ENCODE data around the gene GHRH. TPM values are rescaled to one million over a fixed set of nuclear protein-coding genes. Genes with fewer than 3 reads are reported as not detected.

The GHRH gene
- polyA plus RNA-seq, 2 of the 4 experiments (the other 2 are of a cell fraction), result not detected

- H3K4me1 ChIP-seq, result no peaks in the 10 kb centered on the region
- WGBS (ENCODE audit: missing lambda C conversion rate), result 65% methylated on average over 8 of the region's 8 CpGs
- H3K4me2 ChIP-seq, result no peak overlapping the region
- DNase-seq (ENCODE audit: low read depth in 1 of 2, low spot score in 1 of 2) (no peak), FAIRE-seq (no peak), ATAC-seq (no peak)
- POLR2A ChIA-PET, result no interaction called here
- no peak overlapping the region for H3K27ac ChIP-seq
- H3K4me3 ChIP-seq, result no peak overlapping the region
- CTCF ChIA-PET, result interaction anchor here (1.0 kb wide), 1 partner anchor 271 kb away, joined by 4 read pairs; no protein-coding TSS in a partner anchor
- TF ChIP-seq TP53 (CRISPR knock-in tag; IDR thresholded peaks at IDR 0.05), result no peak
- no peak for TF ChIP-seq USF2 (IDR thresholded peaks at IDR 0.05)
- no peak for TF ChIP-seq SREBF2 (IDR thresholded peaks at IDR 0.05)
- TF ChIP-seq KDM1A (IDR thresholded peaks at IDR 0.05; ENCODE audit: low read depth), result no peak
- no peak for TF ChIP-seq HDAC2 (IDR thresholded peaks at IDR 0.05)
- TF ChIP-seq POLR2A (IDR thresholded peaks at IDR 0.05; ENCODE audit: low read length), result no peak
- TF ChIP-seq SMC3 (IDR thresholded peaks at IDR 0.05), result no peak
- no peaks in the 10 kb centered on the region for H3K9me3 ChIP-seq
These were observed 891 bp upstream of the GHRH start for GRCh38 chr20:37262505-37262904.

DNA sequence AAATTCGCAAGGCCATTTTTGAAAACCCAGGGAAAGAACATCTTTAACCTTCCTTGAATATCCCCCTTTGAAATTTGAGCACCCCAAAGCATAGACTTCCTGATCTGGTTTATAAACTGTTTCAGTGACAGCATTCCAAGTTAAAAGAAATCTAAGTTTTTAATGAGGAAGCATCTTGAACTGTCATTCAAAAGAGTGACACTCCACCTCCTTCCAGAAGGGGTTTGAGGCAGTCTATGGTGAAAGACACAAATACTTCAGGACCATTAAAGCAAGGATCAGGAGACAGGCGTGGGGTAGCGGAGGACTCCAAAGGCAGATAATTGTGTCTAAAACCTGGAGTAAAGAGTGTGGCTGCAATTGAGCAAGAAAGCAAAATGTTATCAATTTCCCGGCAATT, 691 bp downstream of the GHRH start:
- 67% methylated on average over 4 of the region's 4 CpGs for WGBS (ENCODE audit: missing lambda C conversion rate)
- no peaks in the 10 kb centered on the region for H3K4me1 ChIP-seq
- FAIRE-seq (no peak), ATAC-seq (no peak), DNase-seq (ENCODE audit: low read depth in 1 of 2, low spot score in 1 of 2) (no peak)
- ChIA-PET CTCF (interaction anchor here (0.8 to 3.1 kb wide), 4 partner anchors 9 to 274 kb away, joined by 3 to 27 read pairs (median 10); no protein-coding TSS in a partner anchor), POLR2A (no interaction called here)
- H3K27ac ChIP-seq, result no peak overlapping the region
- TF ChIP-seq HDAC2 (IDR thresholded peaks at IDR 0.05) (no peak), BHLHE40 (IDR thresholded peaks at IDR 0.05; ENCODE audit: low read depth, low read length) (no peak), ESRRA (IDR thresholded peaks at IDR 0.05; ENCODE audit: borderline replicate concordance, low read length) (no peak), HMGXB4 (CRISPR knock-in tag; IDR thresholded peaks at IDR 0.05; ENCODE audit: borderline replicate concordance) (no peak), E2F6 (IDR thresholded peaks at IDR 0.05; ENCODE audit: borderline replicate concordance, low read depth) (no peak), RFX5 (IDR thresholded peaks at IDR 0.05) (no peak), SREBF2 (IDR thresholded peaks at IDR 0.05) (no peak), SMC3 (IDR thresholded peaks at IDR 0.05) (no peak), HOXA7 (CRISPR knock-in tag; IDR thresholded peaks at IDR 0.05) (no peak), TP53 (CRISPR knock-in tag; IDR thresholded peaks at IDR 0.05) (no peak), JUN (IDR thresholded peaks at IDR 0.05) (no peak), ZNF302 (CRISPR knock-in tag; IDR thresholded peaks at IDR 0.05) (no peak), NR3C1 (IDR thresholded peaks at IDR 0.05) (no peak), FOSB (CRISPR knock-in tag; IDR thresholded peaks at IDR 0.05) (no peak), RCOR1 (IDR thresholded peaks at IDR 0.05; ENCODE audit: low read depth, low read length) (no peak), EHMT2 (IDR thresholded peaks at IDR 0.05; ENCODE audit: low read depth) (no peak)
- TF ChIP-seq, protein P1, sequence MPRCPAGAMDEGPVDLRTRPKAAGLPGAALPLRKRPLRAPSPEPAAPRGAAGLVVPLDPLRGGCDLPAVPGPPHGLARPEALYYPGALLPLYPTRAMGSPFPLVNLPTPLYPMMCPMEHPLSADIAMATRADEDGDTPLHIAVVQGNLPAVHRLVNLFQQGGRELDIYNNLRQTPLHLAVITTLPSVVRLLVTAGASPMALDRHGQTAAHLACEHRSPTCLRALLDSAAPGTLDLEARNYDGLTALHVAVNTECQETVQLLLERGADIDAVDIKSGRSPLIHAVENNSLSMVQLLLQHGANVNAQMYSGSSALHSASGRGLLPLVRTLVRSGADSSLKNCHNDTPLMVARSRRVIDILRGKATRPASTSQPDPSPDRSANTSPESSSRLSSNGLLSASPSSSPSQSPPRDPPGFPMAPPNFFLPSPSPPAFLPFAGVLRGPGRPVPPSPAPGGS (IDR thresholded peaks at IDR 0.05), result no peak
- no peak overlapping the region for H3K4me2 ChIP-seq
- no peaks in the 10 kb centered on the region for H3K9me3 ChIP-seq
- no peak overlapping the region for H3K4me3 ChIP-seq

DNA sequence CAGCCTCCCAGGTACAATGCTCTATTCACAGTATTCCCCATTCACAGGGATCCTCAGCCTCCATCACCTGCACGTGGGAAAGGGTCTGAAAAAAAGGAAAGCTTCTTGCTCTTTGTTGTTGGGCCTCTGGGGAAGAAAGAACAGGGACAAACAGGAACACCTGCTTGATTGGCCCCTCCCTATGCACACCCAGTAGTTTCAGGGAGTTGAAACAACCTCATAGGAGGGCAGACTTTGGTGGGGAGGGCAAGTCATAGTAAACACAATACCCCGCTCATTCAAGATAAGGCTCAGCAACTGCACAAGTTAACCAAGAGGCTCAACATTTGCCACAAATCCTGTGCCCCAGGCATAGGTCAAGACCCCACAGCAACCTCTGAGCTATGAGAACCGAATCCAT, 1.7 kb downstream of the GHRH start:
- no peak for DNase-seq (ENCODE audit: low read depth in 1 of 2, low spot score in 1 of 2)
- Histone ChIP-seq H3K27ac (no peak overlapping the region), H3K4me3 (no peak overlapping the region), H3K9me3 (no peaks in the 10 kb centered on the region), H3K4me1 (no peaks in the 10 kb centered on the region), H3K4me2 (no peak overlapping the region)
- WGBS (ENCODE audit: missing lambda C conversion rate), result 42% methylated on average over 3 of the region's 3 CpGs
- POLR2A ChIA-PET, result no interaction called here
- no peak for ATAC-seq
- no peak for FAIRE-seq
- CTCF ChIA-PET, result interaction anchor here (1.0 to 3.1 kb wide), 5 partner anchors 8 to 784 kb away, joined by 3 to 27 read pairs (median 6); no protein-coding TSS in a partner anchor
- TF ChIP-seq ZSCAN20 (CRISPR knock-in tag; IDR thresholded peaks at IDR 0.05) (no peak), USF2 (IDR thresholded peaks at IDR 0.05) (no peak), SMC3 (IDR thresholded peaks at IDR 0.05) (no peak), ESRRA (IDR thresholded peaks at IDR 0.05; ENCODE audit: borderline replicate concordance, low read length) (no peak), HDAC2 (IDR thresholded peaks at IDR 0.05) (no peak), TFCP2L1 (CRISPR knock-in tag; IDR thresholded peaks at IDR 0.05) (no peak), NR3C1 (IDR thresholded peaks at IDR 0.05) (no peak), EP300 (IDR thresholded peaks at IDR 0.05) (no peak), ATOH8 (CRISPR knock-in tag; IDR thresholded peaks at IDR 0.05; ENCODE audit: low read depth) (no peak), MAX (IDR thresholded peaks at IDR 0.05) (no peak), RNF2 (IDR thresholded peaks at IDR 0.05; ENCODE audit: borderline replicate concordance, low read depth) (no peak), KDM5A (IDR thresholded peaks at IDR 0.05) (no peak), ZNF302 (CRISPR knock-in tag; IDR thresholded peaks at IDR 0.05) (no peak)
- TF ChIP-seq, protein P1 (IDR thresholded peaks at IDR 0.05), result no peak
